ENCODE measurements around the gene SHOX. TPM values are rescaled to one million over a fixed set of nuclear protein-coding genes. Genes with fewer than 3 reads are reported as not detected.

SHOX gene
- total RNA-seq, 2 donors from 2014 or later, result not detected

GRCh38 chrX:700936-701335, 70.3 kb downstream of the SHOX start:
- Mint-ChIP-seq H3K4me1 (no peaks in the 10 kb centered on the region), H3K36me3 (ENCODE audit: low read depth) (no peaks in the 10 kb centered on the region), H3K9me3 (peaks cover 22% of the 10 kb centered on the region), H3K27ac (no peak overlapping the region), H3K27me3 (ENCODE audit: insufficient read depth) (peaks cover 6% of the 10 kb centered on the region), H3K4me3 (no peak overlapping the region)
- Histone ChIP-seq H3K36me3 (ENCODE audit: control insufficient read depth, insufficient read depth, low read length) (no peaks in the 10 kb centered on the region), H3K9ac (ENCODE audit: extremely low read depth, low read length, poor library complexity, severe bottlenecking) (no peak overlapping the region), H3K4me3 (ENCODE audit: low read length) (no peak overlapping the region), H3K27ac (ENCODE audit: low read depth, low read length) (no peak overlapping the region), H3K4me1 (ENCODE audit: control insufficient read depth, insufficient read depth, low read length) (no peaks in the 10 kb centered on the region), H3K9me3 (ENCODE audit: control insufficient read depth, low read length) (peaks cover 7% of the 10 kb centered on the region), H3K27me3 (ENCODE audit: control insufficient read depth, insufficient read depth, low read length, poor library complexity, severe bottlenecking) (no peaks in the 10 kb centered on the region)
- no peak for TF ChIP-seq CTCF (conservative IDR thresholded peaks at IDR 0.05)
- no peak for DNase-seq
- 65 to 71% methylated on average over 5 to 6 of the region's 6 CpGs for WGBS, 2 experiments (ENCODE audit: insufficient coverage in 1 of 2, insufficient read length in 1 of 2)

- no peak overlapping the region for H3K27ac Mint-ChIP-seq
- H3K4me1 Mint-ChIP-seq, result no peaks in the 10 kb centered on the region
- Histone ChIP-seq H3K9me3 (ENCODE audit: control insufficient read depth, low read length) (peaks cover 7% of the 10 kb centered on the region), H3K4me3 (ENCODE audit: low read length) (no peak overlapping the region), H3K27ac (ENCODE audit: low read depth, low read length) (no peak overlapping the region), H3K4me1 (ENCODE audit: control insufficient read depth, insufficient read depth, low read length) (no peaks in the 10 kb centered on the region), H3K36me3 (ENCODE audit: control insufficient read depth, insufficient read depth, low read length) (no peaks in the 10 kb centered on the region), H3K27me3 (ENCODE audit: control insufficient read depth, insufficient read depth, low read length, poor library complexity, severe bottlenecking) (no peaks in the 10 kb centered on the region), H3K9ac (ENCODE audit: extremely low read depth, low read length, poor library complexity, severe bottlenecking) (no peak overlapping the region)
- TF ChIP-seq CTCF (conservative IDR thresholded peaks at IDR 0.05), result no peak
- no peaks in the 10 kb centered on the region for H3K36me3 Mint-ChIP-seq (ENCODE audit: low read depth)
- peaks cover 24% of the 10 kb centered on the region for H3K9me3 Mint-ChIP-seq
- H3K4me3 Mint-ChIP-seq, result no peak overlapping the region
- DNase-seq, result peak; percentile 10
- 93% methylated on average over 3 to 5 of the region's 5 CpGs for WGBS, 2 experiments (ENCODE audit: insufficient coverage in 1 of 2, insufficient read length in 1 of 2)
- peaks cover 6% of the 10 kb centered on the region for H3K27me3 Mint-ChIP-seq (ENCODE audit: insufficient read depth)
Observed at GRCh38 chrX:701673-702072, 71.1 kb downstream of the SHOX start.

- H3K27ac ChIP-seq (ENCODE audit: low read depth, low read length), result no peak overlapping the region
Observed at GRCh38 chrX:703466-703865, 72.9 kb downstream of the SHOX start.

More at GRCh38 chrX:703466-703865, 72.9 kb downstream of the SHOX start:
- Histone ChIP-seq H3K36me3 (ENCODE audit: control insufficient read depth, insufficient read depth, low read length) (no peaks in the 10 kb centered on the region), H3K27me3 (ENCODE audit: control insufficient read depth, insufficient read depth, low read length, poor library complexity, severe bottlenecking) (no peaks in the 10 kb centered on the region), H3K9me3 (ENCODE audit: control insufficient read depth, low read length) (no peaks in the 10 kb centered on the region), H3K4me3 (ENCODE audit: low read length) (no peak overlapping the region), H3K9ac (ENCODE audit: extremely low read depth, low read length, poor library complexity, severe bottlenecking) (no peak overlapping the region), H3K4me1 (ENCODE audit: control insufficient read depth, insufficient read depth, low read length) (no peaks in the 10 kb centered on the region)
- Mint-ChIP-seq H3K4me1 (no peaks in the 10 kb centered on the region), H3K27ac (no peak overlapping the region), H3K9me3 (peaks cover 22% of the 10 kb centered on the region), H3K27me3 (ENCODE audit: insufficient read depth) (peaks cover 5% of the 10 kb centered on the region), H3K4me3 (no peak overlapping the region), H3K36me3 (ENCODE audit: low read depth) (no peaks in the 10 kb centered on the region)
- peak; percentile 2 for DNase-seq
- 83 to 91% methylated on average over 1 to 2 of the region's 2 CpGs for WGBS, 2 experiments (ENCODE audit: insufficient coverage in 1 of 2, insufficient read length in 1 of 2)
- no peak for TF ChIP-seq CTCF (conservative IDR thresholded peaks at IDR 0.05)

Measured in endodermal cell (in vitro differentiated cells).